HCT116 (cell line): ENCODE measurements around the gene TENM4.

ENCODE experiments used
- EGR1 ChIP-seq: IDR thresholded peaks from 2 replicates; pipeline ENCODE4 v1.6.1; 2012; ENCODE audit warnings: low read depth
- EZH2 ChIP-seq: fragments of 200-600 bp; sonication (generic); IDR thresholded peaks from 2 replicates; pipeline ENCODE4 v1.6.1; 2017; ENCODE audit warnings: antibody characterized with exemption, mixed run types
- EZH2phosphoT487 ChIP-seq: fragments of 200-600 bp; IDR thresholded peaks from 2 replicates; pipeline ENCODE4 v1.6.1; 2018; ENCODE audit warnings: antibody characterized with exemption, borderline replicate concordance
- FOSL1 ChIP-seq: IDR thresholded peaks from 2 replicates; pipeline ENCODE4 v1.6.1; 2012; ENCODE audit warnings: low read depth
- JUND ChIP-seq: IDR thresholded peaks from 2 replicates; pipeline ENCODE4 v1.6.1; 2012
- POLR2A ChIP-seq: IDR thresholded peaks from 2 replicates; pipeline ENCODE4 v1.7.0; 2011; ENCODE audit warnings: borderline replicate concordance; ENCODE audit not compliant: insufficient read depth, insufficient read length; ENCODE audit errors: extremely low read depth
- POLR2AphosphoS5 ChIP-seq: IDR thresholded peaks from 2 replicates; pipeline ENCODE4 v1.6.1; 2011; ENCODE audit warnings: mild to moderate bottlenecking, low read depth, low read length, moderate library complexity
- RAD21 ChIP-seq: IDR thresholded peaks from 2 replicates; pipeline ENCODE4 v1.6.1; 2012; ENCODE audit warnings: low read depth, mild to moderate bottlenecking
- SP1 ChIP-seq: IDR thresholded peaks from 2 replicates; pipeline ENCODE4 v1.6.1; 2012; ENCODE audit warnings: low read depth
- SRF ChIP-seq: IDR thresholded peaks from 2 replicates; pipeline ENCODE4 v1.6.1; 2012; ENCODE audit warnings: low read depth
- TCF7L2 ChIP-seq: IDR thresholded peaks from 2 replicates; pipeline ENCODE4 v1.7.0; 2011; ENCODE audit warnings: borderline replicate concordance, inconsistent platforms; ENCODE audit not compliant: insufficient read depth, insufficient read length; ENCODE audit errors: extremely low read depth
- YY1 ChIP-seq: IDR thresholded peaks from 2 replicates; pipeline ENCODE4 v1.6.1; 2011; ENCODE audit warnings: low read length, low read depth, moderate library complexity, mild to moderate bottlenecking; ENCODE audit not compliant: insufficient replicate concordance; ENCODE audit errors: extremely low read depth
- TF ChIP-seq, protein P1 (sequence below), 3 experiments: fragments of 200-600 bp in 1 of 3; sonication (generic) in 1 of 3; IDR thresholded peaks in 2 of 3; conservative IDR thresholded peaks in 1 of 3; 2 replicates each; pipeline ENCODE4 v1.5.1; 2012 to 2017; ENCODE audit warnings: low read depth in 2 of 3, low read length in 2 of 3, antibody characterized with exemption in 1 of 3, borderline replicate concordance in 1 of 3, control low read depth in 1 of 3, mild to moderate bottlenecking in 1 of 3, mixed read lengths in 1 of 3, mixed run types in 1 of 3, moderate library complexity in 1 of 3; ENCODE audit not compliant: insufficient read depth in 1 of 3
- TF ChIP-seq, protein P2 (sequence below): IDR thresholded peaks from 2 replicates; pipeline ENCODE4 v1.6.1; 2012; ENCODE audit warnings: low read depth

DNA sequence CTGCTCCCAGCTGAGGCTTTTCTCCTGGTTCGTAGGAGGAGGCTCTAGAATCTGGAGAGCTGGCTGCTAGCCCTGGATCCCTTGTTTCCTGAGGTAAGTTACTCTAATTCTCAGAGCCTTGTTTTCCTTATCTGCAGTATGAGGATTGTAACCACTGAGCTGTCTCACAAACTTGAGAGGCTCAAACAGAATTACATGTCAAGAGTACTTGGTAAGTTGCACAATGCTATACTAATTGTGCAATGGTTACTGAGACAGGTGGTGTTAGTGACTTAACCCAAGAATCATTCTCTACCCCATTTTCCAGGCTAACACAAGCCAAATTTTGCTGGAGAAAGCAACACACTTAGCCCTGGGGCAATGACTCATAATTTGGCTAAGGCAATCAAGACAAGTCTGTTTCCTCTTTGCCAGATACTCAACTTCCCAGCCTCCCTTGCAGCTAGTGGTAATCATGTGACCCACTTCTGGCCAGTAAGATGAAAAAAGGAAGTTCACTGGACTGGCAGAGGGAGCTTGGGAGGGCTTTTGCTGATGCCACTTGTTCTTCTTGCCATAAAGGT is 348.0 kb downstream of the TENM4 start:
- TF ChIP-seq, protein P1, sequence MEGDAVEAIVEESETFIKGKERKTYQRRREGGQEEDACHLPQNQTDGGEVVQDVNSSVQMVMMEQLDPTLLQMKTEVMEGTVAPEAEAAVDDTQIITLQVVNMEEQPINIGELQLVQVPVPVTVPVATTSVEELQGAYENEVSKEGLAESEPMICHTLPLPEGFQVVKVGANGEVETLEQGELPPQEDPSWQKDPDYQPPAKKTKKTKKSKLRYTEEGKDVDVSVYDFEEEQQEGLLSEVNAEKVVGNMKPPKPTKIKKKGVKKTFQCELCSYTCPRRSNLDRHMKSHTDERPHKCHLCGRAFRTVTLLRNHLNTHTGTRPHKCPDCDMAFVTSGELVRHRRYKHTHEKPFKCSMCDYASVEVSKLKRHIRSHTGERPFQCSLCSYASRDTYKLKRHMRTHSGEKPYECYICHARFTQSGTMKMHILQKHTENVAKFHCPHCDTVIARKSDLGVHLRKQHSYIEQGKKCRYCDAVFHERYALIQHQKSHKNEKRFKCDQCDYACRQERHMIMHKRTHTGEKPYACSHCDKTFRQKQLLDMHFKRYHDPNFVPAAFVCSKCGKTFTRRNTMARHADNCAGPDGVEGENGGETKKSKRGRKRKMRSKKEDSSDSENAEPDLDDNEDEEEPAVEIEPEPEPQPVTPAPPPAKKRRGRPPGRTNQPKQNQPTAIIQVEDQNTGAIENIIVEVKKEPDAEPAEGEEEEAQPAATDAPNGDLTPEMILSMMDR (IDR thresholded peaks at IDR 0.05 in 2 of 3, conservative IDR thresholded peaks at IDR 0.05 in 1 of 3; ENCODE audit: borderline replicate concordance in 1 of 3, insufficient read depth in 1 of 3, low read depth in 2 of 3, low read length in 2 of 3): no peak
- no peak for TF ChIP-seq EZH2
- TF ChIP-seq EGR1: no peak
- TF ChIP-seq, protein P2, sequence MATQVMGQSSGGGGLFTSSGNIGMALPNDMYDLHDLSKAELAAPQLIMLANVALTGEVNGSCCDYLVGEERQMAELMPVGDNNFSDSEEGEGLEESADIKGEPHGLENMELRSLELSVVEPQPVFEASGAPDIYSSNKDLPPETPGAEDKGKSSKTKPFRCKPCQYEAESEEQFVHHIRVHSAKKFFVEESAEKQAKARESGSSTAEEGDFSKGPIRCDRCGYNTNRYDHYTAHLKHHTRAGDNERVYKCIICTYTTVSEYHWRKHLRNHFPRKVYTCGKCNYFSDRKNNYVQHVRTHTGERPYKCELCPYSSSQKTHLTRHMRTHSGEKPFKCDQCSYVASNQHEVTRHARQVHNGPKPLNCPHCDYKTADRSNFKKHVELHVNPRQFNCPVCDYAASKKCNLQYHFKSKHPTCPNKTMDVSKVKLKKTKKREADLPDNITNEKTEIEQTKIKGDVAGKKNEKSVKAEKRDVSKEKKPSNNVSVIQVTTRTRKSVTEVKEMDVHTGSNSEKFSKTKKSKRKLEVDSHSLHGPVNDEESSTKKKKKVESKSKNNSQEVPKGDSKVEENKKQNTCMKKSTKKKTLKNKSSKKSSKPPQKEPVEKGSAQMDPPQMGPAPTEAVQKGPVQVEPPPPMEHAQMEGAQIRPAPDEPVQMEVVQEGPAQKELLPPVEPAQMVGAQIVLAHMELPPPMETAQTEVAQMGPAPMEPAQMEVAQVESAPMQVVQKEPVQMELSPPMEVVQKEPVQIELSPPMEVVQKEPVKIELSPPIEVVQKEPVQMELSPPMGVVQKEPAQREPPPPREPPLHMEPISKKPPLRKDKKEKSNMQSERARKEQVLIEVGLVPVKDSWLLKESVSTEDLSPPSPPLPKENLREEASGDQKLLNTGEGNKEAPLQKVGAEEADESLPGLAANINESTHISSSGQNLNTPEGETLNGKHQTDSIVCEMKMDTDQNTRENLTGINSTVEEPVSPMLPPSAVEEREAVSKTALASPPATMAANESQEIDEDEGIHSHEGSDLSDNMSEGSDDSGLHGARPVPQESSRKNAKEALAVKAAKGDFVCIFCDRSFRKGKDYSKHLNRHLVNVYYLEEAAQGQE: no peak
- TF ChIP-seq POLR2A: no peak
- TF ChIP-seq POLR2AphosphoS5: no peak
- no peak for TF ChIP-seq FOSL1
- no peak for TF ChIP-seq SP1
- TF ChIP-seq YY1: no peak
- no peak for TF ChIP-seq JUND
- TF ChIP-seq SRF: no peak
- TF ChIP-seq TCF7L2: no peak
- TF ChIP-seq EZH2phosphoT487: no peak
- TF ChIP-seq RAD21: no peak
